Measurements from ENCODE around the gene PHTF1.

The PHTF1 gene

GRCh38 chr1:113714606-113715269 lies 44.5 kb downstream of the PHTF1 start:
- DNase-seq = peak; percentile 29

DNA sequence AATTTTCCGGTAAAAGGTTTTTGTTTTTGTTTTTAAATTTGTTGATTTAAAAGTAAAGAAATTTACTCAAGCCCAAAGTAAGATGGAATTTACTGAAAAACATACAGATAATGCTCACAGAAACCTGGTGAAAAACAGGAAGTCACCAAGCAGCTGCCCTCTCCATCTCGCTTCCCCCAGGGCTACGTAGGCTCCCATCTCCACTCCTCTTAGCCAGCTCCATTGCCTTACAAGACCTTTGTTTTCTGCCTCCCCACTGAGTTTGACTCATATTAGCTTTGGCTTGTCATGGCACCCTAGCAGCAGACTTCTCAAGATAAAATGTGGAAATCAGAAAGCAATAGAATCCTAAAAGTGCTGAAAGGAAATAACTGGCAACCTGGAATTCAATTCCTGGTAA lies 57.9 kb downstream of the PHTF1 start:
- peak; percentile 84 for DNase-seq

DNA sequence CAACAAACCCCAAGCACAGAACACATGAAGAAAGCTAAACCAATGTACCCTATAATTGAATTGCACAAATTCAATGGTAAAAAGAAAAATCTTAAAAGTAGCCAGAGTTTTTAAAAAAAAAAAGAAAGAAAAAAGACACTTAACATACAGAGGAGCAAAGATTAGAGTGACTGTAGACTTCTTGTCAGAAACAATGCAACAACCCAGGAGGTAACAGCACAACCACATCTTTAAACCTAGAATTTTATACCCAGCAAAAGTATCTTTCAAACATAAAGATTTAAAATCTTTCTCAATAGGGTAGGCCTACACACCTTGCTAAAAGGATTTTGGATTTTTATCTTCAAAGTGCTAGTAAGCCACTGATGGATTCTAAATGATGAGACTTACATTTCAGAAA lies 64.4 kb downstream of the PHTF1 start:
- peak; percentile 15 for DNase-seq

GRCh38 chr1:113692824-113693431 lies 66.4 kb downstream of the PHTF1 start:
- peak; percentile 76 for DNase-seq

DNA sequence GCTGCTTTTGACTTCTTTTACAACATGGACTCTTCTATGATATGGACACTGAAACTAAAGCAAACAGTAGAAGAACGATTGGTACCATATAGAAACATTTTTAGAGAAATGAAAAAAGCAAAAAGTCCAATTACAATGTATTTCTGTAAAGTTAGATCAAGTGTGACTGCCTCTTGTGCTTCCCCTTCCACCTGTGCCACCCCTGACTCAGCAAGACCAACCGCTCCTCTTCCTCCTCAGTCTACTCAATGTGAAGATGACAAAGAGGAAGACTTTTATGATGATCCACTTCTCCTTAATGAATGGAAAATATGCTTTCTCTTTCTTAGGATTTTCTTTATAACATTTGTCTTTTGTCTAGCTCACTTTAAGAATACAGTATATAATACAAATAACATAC lies 66.9 kb downstream of the PHTF1 start:
- DNase-seq = no peak

DNA sequence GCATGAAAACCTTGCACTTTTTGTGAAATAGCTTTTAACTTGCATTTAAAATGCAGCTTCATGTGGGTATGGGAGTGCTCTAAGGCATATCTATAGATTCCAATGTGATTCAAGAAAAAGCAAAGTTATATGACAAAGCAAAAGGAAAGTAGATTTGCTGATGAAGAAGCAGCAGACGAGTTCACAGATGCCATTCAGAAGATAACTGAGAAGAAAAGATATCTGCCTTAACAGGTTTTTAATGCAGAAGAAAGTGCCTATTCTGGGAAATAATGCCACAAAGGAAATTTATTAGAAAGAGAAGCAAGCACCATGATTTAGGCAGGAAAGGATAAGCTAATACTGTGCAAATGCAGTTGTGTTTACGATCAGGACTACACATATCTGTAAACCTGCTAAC lies 68.1 kb downstream of the PHTF1 start:
- DNase-seq = peak; percentile 78

GRCh38 chr1:113686891-113687618 lies 72.2 kb downstream of the PHTF1 start:
- DNase-seq = peak; percentile 12

GRCh38 chr1:113684153-113684541 lies 75.1 kb downstream of the PHTF1 start:
- peak; percentile 77 for DNase-seq

- peak; percentile 52 for DNase-seq
These were observed 75.7 kb downstream of the PHTF1 start for GRCh38 chr1:113683384-113684152.

GRCh38 chr1:113681596-113682337 lies 77.5 kb downstream of the PHTF1 start:
- DNase-seq = no peak

- no peak for DNase-seq
These were observed 81.2 kb downstream of the PHTF1 start for GRCh38 chr1:113678159-113678469.

- DNase-seq = peak; percentile 79
These were observed 81.8 kb downstream of the PHTF1 start for GRCh38 chr1:113677250-113678158.

DNA sequence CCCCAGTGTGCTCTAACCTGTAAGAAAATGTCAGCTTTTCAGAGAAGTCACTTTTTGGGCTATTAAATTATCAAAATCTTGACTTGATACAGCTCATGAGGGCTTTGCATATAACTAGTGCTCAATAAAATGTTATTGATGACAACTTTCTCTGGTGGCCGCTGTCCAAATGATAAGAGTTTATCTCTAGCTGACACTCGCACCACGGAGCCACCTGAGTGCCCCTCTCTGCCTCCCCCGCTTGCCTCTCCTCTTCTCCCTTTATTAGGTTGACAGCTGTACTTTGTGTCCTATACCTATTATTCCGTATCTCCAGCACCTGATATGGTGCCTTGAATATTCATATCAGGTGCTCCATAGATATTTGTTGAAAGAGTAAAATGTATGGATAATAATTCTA lies 82.8 kb downstream of the PHTF1 start:
- DNase-seq = peak; percentile 41

- DNase-seq = no peak
These were observed 84.0 kb downstream of the PHTF1 start for GRCh38 chr1:113675302-113675701.

GRCh38 chr1:113674591-113674990 lies 84.7 kb downstream of the PHTF1 start:
- DNase-seq = no peak

DNA sequence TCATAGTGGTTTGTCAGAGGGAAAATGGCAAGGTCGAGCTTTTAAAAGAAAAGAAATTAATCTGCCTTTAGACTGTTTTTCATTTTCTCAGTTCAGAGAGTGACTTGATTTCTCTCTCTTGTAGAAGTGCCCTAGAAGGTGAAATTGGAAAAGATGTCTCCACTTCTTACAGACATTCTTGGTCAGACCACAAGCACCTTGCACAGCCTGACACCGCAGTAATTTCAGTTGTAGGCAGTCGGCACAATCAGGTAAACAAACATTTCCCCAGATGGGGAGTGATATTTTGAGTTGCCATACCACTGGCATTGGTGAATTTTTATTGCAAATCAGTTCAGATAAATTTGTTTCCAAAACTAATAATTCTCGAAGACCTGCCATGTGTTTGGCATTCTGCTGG lies 86.8 kb downstream of the PHTF1 start:
- no peak for DNase-seq

- DNase-seq = peak; percentile 29
These were observed 88.6 kb downstream of the PHTF1 start for GRCh38 chr1:113670650-113671049.

- peak; percentile 15 for DNase-seq
These were observed 89.3 kb downstream of the PHTF1 start for GRCh38 chr1:113669988-113670387.

DNA sequence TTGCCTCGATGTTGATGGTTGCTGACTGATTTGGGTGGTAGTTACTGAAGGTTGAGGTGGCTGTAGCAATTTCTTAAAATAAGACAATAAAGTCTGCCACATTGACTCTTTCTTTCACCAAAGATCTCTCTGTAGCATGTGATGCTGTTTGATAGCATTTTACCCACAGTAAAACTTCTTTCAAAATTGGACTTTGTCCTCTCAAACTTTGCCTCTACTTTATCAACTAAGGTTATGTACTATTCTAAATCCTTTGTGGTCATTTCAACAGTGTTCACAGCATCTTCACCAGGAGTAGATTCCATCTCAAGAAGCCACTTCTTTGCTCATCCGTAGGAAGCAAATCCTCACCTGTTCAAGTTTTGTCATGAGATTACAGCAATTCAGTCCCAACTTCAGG lies 93.2 kb downstream of the PHTF1 start:
- DNase-seq = no peak

DNA sequence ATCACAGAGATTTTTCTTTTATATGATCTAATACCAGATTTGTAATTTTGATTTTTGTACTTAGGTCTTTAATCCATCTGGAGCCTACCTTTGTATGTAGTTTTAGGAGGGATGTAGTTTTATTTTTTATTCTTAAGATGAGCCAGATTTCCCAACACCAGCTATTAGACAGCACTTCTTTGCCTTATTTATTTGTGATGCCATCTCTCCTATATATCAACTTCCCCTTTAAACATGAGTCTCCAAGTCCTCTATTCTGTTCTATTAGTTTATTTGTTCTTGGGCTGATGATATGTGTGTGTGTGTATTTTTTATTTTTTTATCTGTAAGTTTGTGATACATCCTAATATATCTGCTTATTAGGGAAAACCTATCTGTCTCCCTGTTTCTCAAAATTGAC lies 94.2 kb downstream of the PHTF1 start:
- no peak for DNase-seq

DNA sequence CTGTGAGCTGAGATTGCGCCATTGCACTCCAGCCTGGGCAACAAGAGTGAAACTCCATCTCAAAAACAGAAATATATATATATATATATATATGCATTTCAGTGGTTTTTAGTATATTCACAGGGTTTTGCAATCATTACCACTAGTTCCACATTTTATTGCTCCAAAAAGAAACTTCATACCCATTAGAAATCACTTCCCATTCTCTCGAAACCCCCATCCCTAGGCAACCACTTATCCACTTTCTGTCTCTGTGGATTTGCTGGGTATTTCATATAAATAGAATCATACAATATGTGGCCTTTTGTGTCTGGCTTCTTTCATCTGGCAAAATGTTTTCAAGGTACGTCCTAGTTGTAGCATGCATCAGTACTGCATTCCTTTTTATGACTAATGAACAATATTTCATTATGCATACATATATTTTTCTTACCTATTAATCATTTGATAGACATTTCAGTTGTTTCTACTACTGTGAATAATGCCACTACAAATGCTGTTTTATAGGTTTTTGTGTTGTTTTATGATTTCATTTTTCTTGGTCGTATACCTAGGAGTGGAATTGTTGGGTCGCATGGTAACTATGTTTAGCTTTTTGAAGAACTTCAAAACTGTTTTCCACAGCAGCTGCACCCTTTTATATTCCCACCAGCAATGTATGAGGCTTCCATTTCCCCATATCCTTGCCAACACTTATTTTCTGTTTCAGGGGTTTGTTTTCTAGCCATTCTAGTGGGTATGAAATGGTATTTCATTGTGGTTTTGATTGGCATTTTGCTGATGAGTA lies 95.9 kb downstream of the PHTF1 start:
- peak; percentile 22 for DNase-seq

Measured in OCI-M1 (cell line).